Caco-2 (cell line): Measurements from ENCODE around the gene IFIT1. TPM values are rescaled to one million over a fixed set of nuclear protein-coding genes. Genes with fewer than 3 reads are reported as not detected.
"Not testable (repeated sequence)": the region's sequence is repeated elsewhere in the genome, so short reads cannot be mapped to it uniquely, and the experiment has no call there.

Source experiments
- BruUV-seq: library from RNA; stranded (reverse); fragments of 400-500 nt; replicated peaks from 2 replicates; lab custom pipeline; 2021; lab: Mats Ljungman, UMichigan
- CTCF ChIA-PET: fragments of 300-600 bp; sonication (Branson Sonifier 250); formaldehyde crosslinking; loops from one replicate; lab custom pipeline; 2022; ENCODE audit warnings: antibody characterized with exemption; lab: Charles Lee
- POLR2A ChIA-PET: fragments of 300-600 bp; sonication (Branson Sonifier 250); formaldehyde crosslinking; loops from one replicate; lab custom pipeline; 2022; ENCODE audit warnings: antibody characterized with exemption; lab: Charles Lee
- DNase-seq, 2 experiments: peaks; one replicate each; pipeline versions ENCODE4 v3.0.0 to v3.0.0-alpha.2; 2020 to 2022
- H3K27me3 ChIP-seq: replicated peaks from 2 replicates; pipeline ENCODE4 v1.6.0; 2011; ENCODE audit warnings: low read length; ENCODE audit not compliant: control insufficient read depth, insufficient read depth
- H3K36me3 ChIP-seq: 2 replicates; pipeline ENCODE4 v1.5.1; 2011; ENCODE audit warnings: low read length; ENCODE audit not compliant: control insufficient read depth, insufficient read depth
- H3K4me1 ChIP-seq: fragments of 250-450 bp; sonication (Bioruptor Pico); 2 replicates; pipeline ENCODE4 v1.5.1; 2020; ENCODE audit warnings: mild to moderate bottlenecking
- H3K4me3 ChIP-seq: 2 replicates; pipeline ENCODE4 v1.5.1; 2011; ENCODE audit warnings: low read depth, mild to moderate bottlenecking, control low read depth, low read length
- H3K9me3 ChIP-seq: fragments of 250-450 bp; sonication (Bioruptor Pico); 2 replicates; pipeline ENCODE4 v1.5.1; 2020; ENCODE audit warnings: mild to moderate bottlenecking, moderate library complexity
- H3K27ac Mint-ChIP-seq: one replicate; pipeline ENCODE4 v1.8.0; 2022; ENCODE audit warnings: mixed read lengths; ENCODE audit not compliant: unreplicated experiment
- H3K27me3 Mint-ChIP-seq: one replicate; pipeline ENCODE4 v1.8.0; 2022; ENCODE audit warnings: mixed read lengths; ENCODE audit not compliant: insufficient read depth, unreplicated experiment
- H3K36me3 Mint-ChIP-seq: one replicate; pipeline ENCODE4 v1.8.0; 2022; ENCODE audit warnings: mild to moderate bottlenecking, mixed read lengths; ENCODE audit not compliant: insufficient read depth, unreplicated experiment
- H3K4me1 Mint-ChIP-seq: one replicate; pipeline ENCODE4 v1.8.0; 2022; ENCODE audit warnings: low read depth, mixed read lengths; ENCODE audit not compliant: unreplicated experiment
- H3K4me3 Mint-ChIP-seq: one replicate; pipeline ENCODE4 v1.8.0; 2022; ENCODE audit warnings: mild to moderate bottlenecking, moderate library complexity, mixed read lengths; ENCODE audit not compliant: unreplicated experiment
- H3K9me3 Mint-ChIP-seq: one replicate; pipeline ENCODE4 v1.8.0; 2022; ENCODE audit warnings: mixed read lengths; ENCODE audit not compliant: unreplicated experiment
- intact Hi-C: fragments of 100-400 bp; cut with micrococcal nuclease; formaldehyde crosslinking; loops from one replicate; pipeline ENCODE4 v1.10.0; 2022; ENCODE audit not compliant: unreplicated experiment
- total RNA-seq: library from RNA; stranded (reverse); gene quantifications from 2 replicates; pipeline ENCODE4 v1.2.3, GENCODE V29; 2022
- TF ChIP-seq, protein P1 (sequence below), 2 experiments: fragments of 200-600 bp in 1 of 2; IDR thresholded peaks; 1 replicate in 1 of 2; 2 replicates in 1 of 2; pipeline versions ENCODE4 v1.5.1 to v1.8.0; 2011 to 2022; ENCODE audit warnings: antibody characterized with exemption in 1 of 2, control low read depth in 1 of 2, inconsistent platforms in 1 of 2, low read depth in 1 of 2, low read length in 1 of 2, mild to moderate bottlenecking in 1 of 2, moderate library complexity in 1 of 2; ENCODE audit not compliant: insufficient read depth in 1 of 2, severe bottlenecking in 1 of 2, unreplicated experiment in 1 of 2

Gene IFIT1
- total RNA-seq, 1 experiment from 2014 or later: 5.4 TPM

DNA sequence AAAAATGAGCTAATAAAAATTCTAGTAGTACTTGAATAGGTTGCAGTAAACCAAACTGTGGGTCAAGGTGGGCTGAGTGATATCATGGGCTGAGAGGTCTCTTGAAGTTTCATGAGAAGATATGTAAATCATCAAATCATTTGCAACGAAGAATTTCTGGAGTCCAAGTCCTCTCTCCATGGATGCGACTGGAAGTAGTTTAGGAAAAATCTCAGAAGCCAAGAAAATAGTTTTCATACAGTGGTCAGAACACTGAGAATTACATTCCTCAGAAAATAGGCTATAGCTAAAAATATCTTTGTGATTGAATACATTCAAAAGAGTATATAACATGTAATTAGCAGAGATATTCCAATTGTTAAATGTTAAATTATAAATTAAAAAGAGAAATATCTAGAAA lies 3.6 kb upstream of the IFIT1 start:
- TF ChIP-seq, protein P1, sequence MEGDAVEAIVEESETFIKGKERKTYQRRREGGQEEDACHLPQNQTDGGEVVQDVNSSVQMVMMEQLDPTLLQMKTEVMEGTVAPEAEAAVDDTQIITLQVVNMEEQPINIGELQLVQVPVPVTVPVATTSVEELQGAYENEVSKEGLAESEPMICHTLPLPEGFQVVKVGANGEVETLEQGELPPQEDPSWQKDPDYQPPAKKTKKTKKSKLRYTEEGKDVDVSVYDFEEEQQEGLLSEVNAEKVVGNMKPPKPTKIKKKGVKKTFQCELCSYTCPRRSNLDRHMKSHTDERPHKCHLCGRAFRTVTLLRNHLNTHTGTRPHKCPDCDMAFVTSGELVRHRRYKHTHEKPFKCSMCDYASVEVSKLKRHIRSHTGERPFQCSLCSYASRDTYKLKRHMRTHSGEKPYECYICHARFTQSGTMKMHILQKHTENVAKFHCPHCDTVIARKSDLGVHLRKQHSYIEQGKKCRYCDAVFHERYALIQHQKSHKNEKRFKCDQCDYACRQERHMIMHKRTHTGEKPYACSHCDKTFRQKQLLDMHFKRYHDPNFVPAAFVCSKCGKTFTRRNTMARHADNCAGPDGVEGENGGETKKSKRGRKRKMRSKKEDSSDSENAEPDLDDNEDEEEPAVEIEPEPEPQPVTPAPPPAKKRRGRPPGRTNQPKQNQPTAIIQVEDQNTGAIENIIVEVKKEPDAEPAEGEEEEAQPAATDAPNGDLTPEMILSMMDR (IDR thresholded peaks at IDR 0.05; ENCODE audit: insufficient read depth in 1 of 2, low read depth in 1 of 2, low read length in 1 of 2, severe bottlenecking in 1 of 2, unreplicated experiment in 1 of 2): no peak
- Mint-ChIP-seq H3K36me3 (no peaks in the 10 kb centered on the region), H3K4me3 (no peak overlapping the region), H3K27me3 (no peaks in the 10 kb centered on the region), H3K27ac (no peak overlapping the region), H3K4me1 (peaks cover 9% of the 10 kb centered on the region), H3K9me3 (no peaks in the 10 kb centered on the region)
- H3K9me3 ChIP-seq: no peaks in the 10 kb centered on the region
- CTCF ChIA-PET: interaction anchor here (0.6 to 1.6 kb wide), 5 partner anchors 9 to 178 kb away, joined by 3 to 8 read pairs (median 4); partner anchors contain the start of gene LIPA
- no peaks in the 10 kb centered on the region for H3K36me3 ChIP-seq
- no peak for DNase-seq
- no peaks in the 10 kb centered on the region for H3K27me3 ChIP-seq
- peaks cover 9% of the 10 kb centered on the region; the same call in 1 of the 2 replicates for H3K4me1 ChIP-seq
- no peak overlapping the region for H3K4me3 ChIP-seq
- POLR2A ChIA-PET: interaction anchor here (0.7 kb wide), 1 partner anchor 244 kb away, joined by 5 read pairs; no protein-coding TSS in a partner anchor
- BruUV-seq: no TSS peak
- intact Hi-C loops: loop anchor here (1.0 to 2.0 kb wide), 5 partner anchors 20 to 172 kb away; no protein-coding TSS in a partner anchor

DNA sequence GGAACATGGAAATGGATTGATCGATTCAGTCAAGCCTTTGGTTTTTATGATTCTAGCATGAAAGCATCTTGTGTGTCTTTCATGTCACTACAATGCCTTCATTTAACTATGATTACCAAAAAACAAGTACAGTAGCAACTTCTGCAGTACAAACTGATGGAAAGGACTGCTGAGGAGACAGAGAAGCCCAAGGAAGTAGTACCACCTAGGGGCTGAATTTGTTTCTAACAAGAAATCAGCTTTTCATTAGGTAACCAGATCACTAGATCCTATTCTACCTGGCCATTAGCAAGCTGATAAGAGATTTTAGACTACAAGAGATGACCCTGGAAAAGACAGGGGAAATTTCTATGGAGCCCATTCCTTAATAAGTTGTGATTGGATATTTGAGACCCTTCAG lies 3.2 kb upstream of the IFIT1 start:
- no peaks in the 10 kb centered on the region for H3K9me3 Mint-ChIP-seq
- intact Hi-C loops: loop anchor here (1.0 to 2.0 kb wide), 5 partner anchors 20 to 172 kb away; no protein-coding TSS in a partner anchor
- TF ChIP-seq, protein P1 (IDR thresholded peaks at IDR 0.05; ENCODE audit: insufficient read depth in 1 of 2, low read depth in 1 of 2, low read length in 1 of 2, severe bottlenecking in 1 of 2, unreplicated experiment in 1 of 2): peak; percentile 47 to 64
- no peak overlapping the region for H3K4me3 Mint-ChIP-seq
- H3K4me1 Mint-ChIP-seq: peaks cover 9% of the 10 kb centered on the region
- H3K4me3 ChIP-seq: no peak overlapping the region
- no TSS peak for BruUV-seq
- ChIA-PET POLR2A (no interaction called here), CTCF (interaction anchor here (0.6 to 1.6 kb wide), 5 partner anchors 16 to 177 kb away, joined by 3 to 8 read pairs (median 3); partner anchors contain the start of gene LIPA)
- no peaks in the 10 kb centered on the region for H3K36me3 Mint-ChIP-seq
- H3K4me1 ChIP-seq: peaks cover 9% of the 10 kb centered on the region; the same call in 1 of the 2 replicates
- H3K27me3 Mint-ChIP-seq: no peaks in the 10 kb centered on the region
- no peaks in the 10 kb centered on the region for H3K36me3 ChIP-seq
- peak in 1 of 2 experiments; percentile 49 for DNase-seq
- no peaks in the 10 kb centered on the region for H3K9me3 ChIP-seq
- no peak overlapping the region for H3K27ac Mint-ChIP-seq
- no peaks in the 10 kb centered on the region for H3K27me3 ChIP-seq

DNA sequence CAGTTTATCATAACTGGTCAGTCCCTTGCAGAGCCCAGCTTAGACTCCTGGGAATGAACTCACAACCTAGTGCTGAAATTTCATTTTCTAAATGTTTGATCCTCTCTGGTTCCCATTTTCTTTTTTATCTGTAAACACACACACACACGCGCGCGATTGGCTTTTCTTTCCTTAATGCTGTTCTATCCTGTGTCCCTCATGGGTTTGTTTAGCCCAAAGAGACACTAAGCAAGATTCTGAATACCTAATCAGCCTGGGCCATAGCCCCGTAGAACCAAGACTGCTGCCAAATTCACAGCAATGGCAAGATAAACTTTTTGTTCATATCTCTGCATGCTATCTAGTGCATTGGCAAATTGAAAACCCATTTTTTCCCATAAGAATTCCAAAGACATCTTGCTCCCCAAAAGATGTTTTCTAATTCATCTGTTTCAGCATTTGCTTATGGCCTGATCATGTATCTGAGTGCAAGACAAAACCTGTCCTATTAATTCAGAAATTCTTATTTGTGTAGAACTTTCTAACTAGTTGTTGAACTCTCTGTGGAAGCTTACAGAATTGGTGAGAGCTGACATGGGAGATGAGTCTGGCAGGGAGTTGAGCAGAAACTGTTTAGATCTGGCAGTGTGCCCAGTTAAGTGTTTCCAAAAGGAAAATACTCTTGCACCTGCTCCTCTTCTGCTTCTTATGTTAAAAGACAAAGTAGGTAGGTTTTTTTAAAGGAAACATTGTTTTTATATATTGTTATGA lies 1.8 kb upstream of the IFIT1 start:
- POLR2A ChIA-PET: no interaction called here
- H3K36me3 ChIP-seq: no peaks in the 10 kb centered on the region
- H3K27me3 ChIP-seq: no peaks in the 10 kb centered on the region
- CTCF ChIA-PET: interaction anchor here (1.6 kb wide), 1 partner anchor 45 kb away, joined by 8 read pairs; no protein-coding TSS in a partner anchor
- intact Hi-C loops: no loop called here
- H3K4me3 ChIP-seq: no peak overlapping the region
- H3K4me1 Mint-ChIP-seq: peaks cover 9% of the 10 kb centered on the region
- no peaks in the 10 kb centered on the region for H3K9me3 ChIP-seq
- no peaks in the 10 kb centered on the region for H3K9me3 Mint-ChIP-seq
- H3K27ac Mint-ChIP-seq: no peak overlapping the region
- H3K36me3 Mint-ChIP-seq: no peaks in the 10 kb centered on the region
- BruUV-seq: no TSS peak
- H3K4me3 Mint-ChIP-seq: no peak overlapping the region
- TF ChIP-seq, protein P1 (IDR thresholded peaks at IDR 0.05; ENCODE audit: insufficient read depth in 1 of 2, low read depth in 1 of 2, low read length in 1 of 2, severe bottlenecking in 1 of 2, unreplicated experiment in 1 of 2): no peak
- no peaks in the 10 kb centered on the region for H3K27me3 Mint-ChIP-seq
- no peak for DNase-seq
- H3K4me1 ChIP-seq: peaks cover 9% of the 10 kb centered on the region; the same call in 1 of the 2 replicates

DNA sequence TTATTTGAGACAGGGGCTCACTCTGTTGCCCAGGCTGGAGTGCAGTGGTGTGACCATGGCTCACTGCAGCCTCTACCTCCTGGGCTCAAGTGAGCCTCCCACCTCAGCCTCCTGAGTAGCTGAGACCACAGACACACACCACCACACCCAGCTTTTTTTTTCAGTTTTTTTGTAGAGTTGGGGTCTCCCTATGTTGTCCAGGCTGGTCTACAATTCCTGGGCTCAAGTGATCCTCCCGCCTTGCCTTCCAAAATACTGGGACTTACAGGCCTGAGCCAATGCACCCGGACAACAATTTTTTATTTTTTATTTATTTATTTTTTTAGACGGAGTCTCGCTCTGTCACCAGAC lies 1.2 kb upstream of the IFIT1 start:
- H3K36me3 ChIP-seq, DNase-seq, H3K9me3 ChIP-seq, H3K4me3 ChIP-seq, intact Hi-C loops, CTCF ChIA-PET, H3K9me3 Mint-ChIP-seq, H3K4me3 Mint-ChIP-seq, H3K27ac Mint-ChIP-seq, H3K27me3 ChIP-seq, H3K36me3 Mint-ChIP-seq, H3K4me1 Mint-ChIP-seq, H3K27me3 Mint-ChIP-seq, BruUV-seq, POLR2A ChIA-PET, H3K4me1 ChIP-seq: not testable (repeated sequence)
